Neural cell (in vitro differentiated cells): ENCODE results near the gene CPNE2. TPM values are rescaled to one million over a fixed set of nuclear protein-coding genes. Genes with fewer than 3 reads are reported as not detected.

Source experiments
- H2AFZ ChIP-seq: fragments of 200-600, 300-800 bp; sonication (generic), shearing (Covaris generic); 2 replicates; pipeline ENCODE4 v1.6.0; 2014; ENCODE audit warnings: low read depth, mild to moderate bottlenecking, antibody characterized with exemption, low read length, moderate library complexity
- H3F3A ChIP-seq: fragments of 200-600 bp; shearing (Covaris generic); 2 replicates; pipeline ENCODE4 v1.6.1; 2016; ENCODE audit warnings: mild to moderate bottlenecking, moderate library complexity, mixed read lengths, antibody characterized with exemption, low read length; ENCODE audit not compliant: insufficient read depth, poor library complexity, severe bottlenecking
- H3K27ac ChIP-seq: fragments of 200-600, 300-800 bp; sonication (generic), shearing (Covaris generic); 2 replicates; pipeline ENCODE4 v1.5.1; 2014; ENCODE audit warnings: mild to moderate bottlenecking, low read length, moderate library complexity
- H3K27me3 ChIP-seq: fragments of 300-800, 200-600 bp; sonication (generic), shearing (Covaris generic); 2 replicates; pipeline ENCODE4 v1.6.0; 2014; ENCODE audit warnings: mild to moderate bottlenecking, low read depth, low read length, moderate library complexity; ENCODE audit not compliant: insufficient read depth
- H3K36me3 ChIP-seq: fragments of 300-800, 200-600 bp; sonication (generic), shearing (Covaris generic); 2 replicates; pipeline ENCODE4 v1.5.1; 2014; ENCODE audit warnings: mild to moderate bottlenecking, antibody characterized with exemption, low read length, moderate library complexity; ENCODE audit not compliant: insufficient read depth
- H3K4me2 ChIP-seq: fragments of 300-800, 200-600 bp; sonication (generic), shearing (Covaris generic); 2 replicates; pipeline ENCODE4 v1.6.0; 2014; ENCODE audit warnings: mild to moderate bottlenecking, low read length
- H3K4me3 ChIP-seq: fragments of 300-800, 200-600 bp; sonication (generic), shearing (Covaris generic); 2 replicates; pipeline ENCODE4 v1.5.1; 2014; ENCODE audit warnings: mild to moderate bottlenecking, low read length, moderate library complexity
- H3K79me2 ChIP-seq: fragments of 200-600 bp; shearing (Covaris generic); replicated peaks from 2 replicates; pipeline ENCODE4 v1.6.0; 2014; ENCODE audit warnings: mild to moderate bottlenecking, low read length, moderate library complexity; ENCODE audit not compliant: insufficient read depth
- H3K9ac ChIP-seq: fragments of 300-800, 200-600 bp; sonication (generic), shearing (Covaris generic); 2 replicates; pipeline ENCODE4 v1.6.1; 2016; ENCODE audit warnings: mild to moderate bottlenecking, low read length, mixed read lengths
- H3K9me2 ChIP-seq: fragments of 200-600 bp; shearing (Covaris generic); 2 replicates; pipeline ENCODE4 v1.6.1; 2016; ENCODE audit warnings: mild to moderate bottlenecking, low read length, mixed read lengths; ENCODE audit not compliant: insufficient read depth
- H3K9me3 ChIP-seq: fragments of 200-600, 300-800 bp; sonication (generic), shearing (Covaris generic); 2 replicates; pipeline ENCODE4 v1.6.1; 2016; ENCODE audit warnings: mild to moderate bottlenecking, mixed run types, low read length, moderate library complexity, mixed read lengths
- H4K20me1 ChIP-seq: fragments of 200-600 bp; shearing (Covaris generic); 2 replicates; pipeline ENCODE4 v1.6.1; 2016; ENCODE audit warnings: mild to moderate bottlenecking, mixed run types; ENCODE audit not compliant: insufficient read depth
- CTCF ChIP-seq: fragments of 450-650 bp; IDR thresholded peaks from 2 replicates; pipeline ENCODE4 v1.5.1; 2014; ENCODE audit warnings: antibody characterized with exemption, mild to moderate bottlenecking, moderate library complexity; ENCODE audit not compliant: poor library complexity, severe bottlenecking
- EP300 ChIP-seq: fragments of 450-650 bp; conservative IDR thresholded peaks from 2 replicates; pipeline ENCODE4 v1.6.1; 2014; ENCODE audit warnings: antibody characterized with exemption, mild to moderate bottlenecking, moderate library complexity; ENCODE audit not compliant: poor library complexity, severe bottlenecking
- EZH2 ChIP-seq: fragments of 200-600, 300-800 bp; shearing (Covaris generic), sonication (generic); IDR thresholded peaks from 2 replicates; pipeline ENCODE4 v1.6.1; 2014; ENCODE audit warnings: antibody characterized with exemption, low read length, borderline replicate concordance, mild to moderate bottlenecking; ENCODE audit not compliant: insufficient read depth, poor library complexity, severe bottlenecking
- MXI1 ChIP-seq: fragments of 450-650 bp; conservative IDR thresholded peaks from 2 replicates; pipeline ENCODE4 v1.6.1; 2014; ENCODE audit warnings: antibody characterized with exemption, mild to moderate bottlenecking; ENCODE audit not compliant: poor library complexity, severe bottlenecking
- POLR2AphosphoS5 ChIP-seq: IDR thresholded peaks from 2 replicates; pipeline ENCODE4 v1.6.1; 2012
- RAD21 ChIP-seq: fragments of 450-650 bp; conservative IDR thresholded peaks from 2 replicates; pipeline ENCODE4 v1.6.1; 2014; ENCODE audit warnings: antibody characterized with exemption, mild to moderate bottlenecking, moderate library complexity
- SMC3 ChIP-seq: fragments of 450-650 bp; conservative IDR thresholded peaks from 2 replicates; pipeline ENCODE4 v1.6.1; 2014; ENCODE audit warnings: antibody characterized with exemption, mild to moderate bottlenecking, moderate library complexity; ENCODE audit not compliant: poor library complexity
- TAF1 ChIP-seq: IDR thresholded peaks from 2 replicates; pipeline ENCODE4 v1.6.1; 2012; ENCODE audit warnings: low read depth
- polyA plus RNA-seq: library from polyadenylated mRNA; depleted of rRNA; stranded (reverse); fragments of >200 nt; gene quantifications from 2 replicates; pipeline ENCODE4 v1.2.3, GENCODE V29; 2014
- TF ChIP-seq, protein P1 (sequence below): IDR thresholded peaks from 2 replicates; pipeline ENCODE4 v1.6.1; 2012; ENCODE audit warnings: borderline replicate concordance

The CPNE2 gene
- polyA plus RNA-seq, 1 donor from 2014 or later: 18.6 TPM

DNA sequence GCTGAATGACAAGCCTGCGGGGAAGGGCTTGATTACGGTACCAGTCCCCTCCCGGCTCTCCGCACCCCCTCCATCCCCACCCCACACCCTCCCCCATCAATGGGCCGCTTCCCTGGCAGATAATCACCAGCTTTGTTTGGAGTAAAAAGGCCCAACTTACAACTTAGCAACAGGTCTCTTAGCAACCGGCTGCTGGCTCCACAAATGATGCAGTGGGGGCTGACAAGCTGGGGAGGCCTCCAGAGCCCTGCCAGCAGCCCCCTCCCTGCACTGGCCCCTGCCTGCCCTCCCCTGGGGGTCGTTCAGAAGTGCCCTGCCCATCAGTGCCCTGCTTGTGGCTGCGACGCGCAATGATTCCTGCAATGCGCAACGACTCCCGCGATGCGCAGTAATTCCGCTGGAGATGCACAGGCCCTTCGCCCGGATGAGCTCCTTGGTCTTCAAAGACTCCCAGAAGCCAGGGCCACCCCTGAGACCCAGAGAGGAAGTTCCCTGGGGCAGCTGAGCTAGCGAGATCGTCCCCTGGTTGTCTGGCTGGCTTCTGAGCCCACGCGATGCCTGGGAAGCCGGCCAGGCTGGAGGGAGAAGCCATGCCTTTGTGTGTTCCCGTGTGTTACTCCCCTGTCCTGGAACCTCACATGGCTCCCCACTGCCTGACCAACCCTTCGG, 23.3 kb downstream of the CPNE2 start:
- Histone ChIP-seq H2AFZ (no peak overlapping the region), H3F3A (no peaks in the 10 kb centered on the region), H3K27me3 (no peaks in the 10 kb centered on the region), H3K27ac (peak overlapping the region; percentile 68), H3K9me2 (no peaks in the 10 kb centered on the region), H3K36me3 (no peaks in the 10 kb centered on the region), H4K20me1 (no peaks in the 10 kb centered on the region), H3K9me3 (no peaks in the 10 kb centered on the region), H3K4me3 (peak overlapping the region; percentile 39), H3K79me2 (no peaks in the 10 kb centered on the region), H3K4me2 (no peak overlapping the region), H3K9ac (peak overlapping the region; percentile 59)
- TF ChIP-seq EZH2 (no peak), TAF1 (no peak), RAD21 (no peak), MXI1 (no peak), POLR2AphosphoS5 (no peak), EP300 (no peak), SMC3 (no peak), CTCF (no peak)
- TF ChIP-seq, protein P1, sequence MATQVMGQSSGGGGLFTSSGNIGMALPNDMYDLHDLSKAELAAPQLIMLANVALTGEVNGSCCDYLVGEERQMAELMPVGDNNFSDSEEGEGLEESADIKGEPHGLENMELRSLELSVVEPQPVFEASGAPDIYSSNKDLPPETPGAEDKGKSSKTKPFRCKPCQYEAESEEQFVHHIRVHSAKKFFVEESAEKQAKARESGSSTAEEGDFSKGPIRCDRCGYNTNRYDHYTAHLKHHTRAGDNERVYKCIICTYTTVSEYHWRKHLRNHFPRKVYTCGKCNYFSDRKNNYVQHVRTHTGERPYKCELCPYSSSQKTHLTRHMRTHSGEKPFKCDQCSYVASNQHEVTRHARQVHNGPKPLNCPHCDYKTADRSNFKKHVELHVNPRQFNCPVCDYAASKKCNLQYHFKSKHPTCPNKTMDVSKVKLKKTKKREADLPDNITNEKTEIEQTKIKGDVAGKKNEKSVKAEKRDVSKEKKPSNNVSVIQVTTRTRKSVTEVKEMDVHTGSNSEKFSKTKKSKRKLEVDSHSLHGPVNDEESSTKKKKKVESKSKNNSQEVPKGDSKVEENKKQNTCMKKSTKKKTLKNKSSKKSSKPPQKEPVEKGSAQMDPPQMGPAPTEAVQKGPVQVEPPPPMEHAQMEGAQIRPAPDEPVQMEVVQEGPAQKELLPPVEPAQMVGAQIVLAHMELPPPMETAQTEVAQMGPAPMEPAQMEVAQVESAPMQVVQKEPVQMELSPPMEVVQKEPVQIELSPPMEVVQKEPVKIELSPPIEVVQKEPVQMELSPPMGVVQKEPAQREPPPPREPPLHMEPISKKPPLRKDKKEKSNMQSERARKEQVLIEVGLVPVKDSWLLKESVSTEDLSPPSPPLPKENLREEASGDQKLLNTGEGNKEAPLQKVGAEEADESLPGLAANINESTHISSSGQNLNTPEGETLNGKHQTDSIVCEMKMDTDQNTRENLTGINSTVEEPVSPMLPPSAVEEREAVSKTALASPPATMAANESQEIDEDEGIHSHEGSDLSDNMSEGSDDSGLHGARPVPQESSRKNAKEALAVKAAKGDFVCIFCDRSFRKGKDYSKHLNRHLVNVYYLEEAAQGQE: no peak

DNA sequence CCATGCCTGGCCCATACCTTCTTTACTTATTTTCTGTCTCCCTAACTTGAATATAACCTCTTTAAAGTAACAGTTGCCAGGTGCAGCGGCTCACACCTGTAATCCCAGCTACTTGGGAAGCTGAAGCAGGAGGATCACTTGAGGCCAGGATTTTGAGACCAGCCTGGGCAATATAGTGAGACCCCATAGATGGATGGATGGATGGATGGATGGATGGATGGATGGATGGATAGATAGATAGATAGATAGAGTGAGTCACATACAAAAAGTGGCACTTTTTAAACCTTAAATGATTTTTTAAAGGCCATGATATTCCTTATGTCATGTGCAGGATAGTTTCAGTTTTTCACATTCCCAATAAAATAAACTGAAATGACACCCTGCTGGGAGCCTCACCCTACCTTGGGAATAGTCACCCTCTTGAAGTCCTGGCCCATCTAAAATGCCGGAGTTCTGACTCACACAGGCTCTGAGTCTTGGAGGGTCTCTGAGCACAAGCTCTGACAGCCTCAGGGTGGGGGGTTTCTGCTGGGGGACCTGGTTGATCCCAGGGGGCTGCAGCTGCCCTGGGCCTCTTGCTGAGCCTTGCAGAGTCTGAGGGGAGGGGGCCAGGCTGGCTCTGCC, 26.2 kb downstream of the CPNE2 start:
- H3F3A ChIP-seq: no peaks in the 10 kb centered on the region
- H3K27ac ChIP-seq: no peak overlapping the region
- H3K4me2 ChIP-seq: no peak overlapping the region
- H3K9me2 ChIP-seq: no peaks in the 10 kb centered on the region
- H4K20me1 ChIP-seq: no peaks in the 10 kb centered on the region
- TF ChIP-seq CTCF (no peak), POLR2AphosphoS5 (no peak), TAF1 (no peak), EP300 (no peak), SMC3 (no peak), MXI1 (no peak), RAD21 (no peak), EZH2 (no peak)
- TF ChIP-seq, protein P1: no peak
- no peaks in the 10 kb centered on the region for H3K9me3 ChIP-seq
- no peak overlapping the region for H3K4me3 ChIP-seq
- H3K27me3 ChIP-seq: no peaks in the 10 kb centered on the region
- no peak overlapping the region for H2AFZ ChIP-seq
- H3K79me2 ChIP-seq: no peaks in the 10 kb centered on the region
- H3K9ac ChIP-seq: no peak overlapping the region
- H3K36me3 ChIP-seq: no peaks in the 10 kb centered on the region
